PFSK-1 (cell line): ENCODE data around the gene GSK3B.

Source experiments
- POLR2AphosphoS5 ChIP-seq: IDR thresholded peaks from 2 replicates; pipeline ENCODE4 v1.6.1; 2012; ENCODE audit warnings: low read depth, mild to moderate bottlenecking, control low read depth, low read length, moderate library complexity
- SIN3A ChIP-seq: IDR thresholded peaks from 2 replicates; pipeline ENCODE4 v1.6.1; 2012; ENCODE audit warnings: mild to moderate bottlenecking, low read length, moderate library complexity, borderline replicate concordance; ENCODE audit not compliant: insufficient read depth

GRCh38 chr3:119778811-119779210, 315.4 kb downstream of the GSK3B start:
- TF ChIP-seq SIN3A (no peak), POLR2AphosphoS5 (no peak)
